Fibroblast of pulmonary artery (primary cell): ENCODE results near the gene LIMS2.

ENCODE experiments used
- DNase-seq: peaks from one replicate; pipeline ENCODE4 v3.0.0-alpha.2; 2010; ENCODE audit warnings: low read depth
- H3K4me3 ChIP-seq: replicated peaks from 2 replicates; pipeline ENCODE4 v1.5.1; 2011; ENCODE audit warnings: low read depth, mild to moderate bottlenecking, control low read depth, low read length, moderate library complexity
- CTCF ChIP-seq: IDR thresholded peaks from 2 replicates; pipeline ENCODE4 v1.5.1; 2011; ENCODE audit warnings: mild to moderate bottlenecking, control low read depth, low read length, inconsistent platforms; ENCODE audit errors: missing control alignments

Gene LIMS2

GRCh38 chr2:127651971-127652550 is 23.3 kb downstream of the LIMS2 start:
- DNase-seq = peak; percentile 52
- H3K4me3 ChIP-seq = no peak overlapping the region
- TF ChIP-seq CTCF = no peak

- TF ChIP-seq CTCF = no peak
- no peak for DNase-seq
- no peak overlapping the region for H3K4me3 ChIP-seq
Observed at GRCh38 chr2:127651381-127651809, 23.9 kb downstream of the LIMS2 start.

- TF ChIP-seq CTCF = no peak
- no peak overlapping the region for H3K4me3 ChIP-seq
- DNase-seq = no peak
Observed at GRCh38 chr2:127650785-127651380, 24.4 kb downstream of the LIMS2 start.

GRCh38 chr2:127650041-127650784 is 25.1 kb downstream of the LIMS2 start:
- H3K4me3 ChIP-seq = no peak overlapping the region
- TF ChIP-seq CTCF = no peak
- DNase-seq = no peak

GRCh38 chr2:127649684-127650040 is 25.7 kb downstream of the LIMS2 start:
- peak; percentile 88 for DNase-seq
- no peak overlapping the region for H3K4me3 ChIP-seq
- peak; percentile 91 for TF ChIP-seq CTCF

GRCh38 chr2:127649100-127649611 is 26.2 kb downstream of the LIMS2 start:
- no peak overlapping the region for H3K4me3 ChIP-seq
- TF ChIP-seq CTCF = no peak
- no peak for DNase-seq

GRCh38 chr2:127648321-127648720 is 27.0 kb downstream of the LIMS2 start:
- no peak for DNase-seq
- TF ChIP-seq CTCF = no peak

More at GRCh38 chr2:127648321-127648720, 27.0 kb downstream of the LIMS2 start:
- no peak overlapping the region for H3K4me3 ChIP-seq
